DOHH2 (cell line): ENCODE results near the gene SEZ6.

Source experiments
- H3F3A ChIP-seq: fragments of 200-600 bp; sonication (generic), shearing (Covaris generic); 2 replicates; pipeline ENCODE4 v1.6.0; 2016; ENCODE audit warnings: antibody characterized with exemption, mild to moderate bottlenecking; ENCODE audit not compliant: control insufficient read depth, insufficient read depth
- H3K27ac ChIP-seq: fragments of 200-600 bp; sonication (generic); 2 replicates; pipeline ENCODE4 v1.5.1; 2014; ENCODE audit warnings: low read depth, mild to moderate bottlenecking, low read length, moderate library complexity
- H3K27me3 ChIP-seq: fragments of 200-600 bp; sonication (generic); 2 replicates; pipeline ENCODE4 v1.6.1; 2014; ENCODE audit warnings: mild to moderate bottlenecking, low read length, mixed read lengths; ENCODE audit not compliant: control insufficient read depth
- H3K36me3 ChIP-seq: fragments of 200-600 bp; sonication (generic); 2 replicates; pipeline ENCODE4 v1.6.1; 2014; ENCODE audit warnings: mild to moderate bottlenecking, low read length, moderate library complexity, mixed read lengths; ENCODE audit not compliant: control insufficient read depth
- H3K4me1 ChIP-seq: fragments of 200-600 bp; sonication (generic); 2 replicates; pipeline ENCODE4 v1.6.1; 2014; ENCODE audit warnings: mild to moderate bottlenecking, low read length, mixed read lengths; ENCODE audit not compliant: control insufficient read depth
- H3K4me2 ChIP-seq: fragments of 200-600 bp; sonication (generic); 2 replicates; pipeline ENCODE4 v1.6.0; 2014; ENCODE audit warnings: mild to moderate bottlenecking, low read length, moderate library complexity
- H3K4me3 ChIP-seq: fragments of 200-600 bp; sonication (generic); 2 replicates; pipeline ENCODE4 v1.5.1; 2014; ENCODE audit warnings: mild to moderate bottlenecking, low read length, mixed read lengths
- H3K79me2 ChIP-seq: fragments of 200-600 bp; sonication (generic); 2 replicates; pipeline ENCODE4 v1.6.1; 2014; ENCODE audit warnings: mild to moderate bottlenecking, low read length, mixed read lengths; ENCODE audit not compliant: control insufficient read depth
- H3K9me2 ChIP-seq: fragments of 200-600 bp; sonication (generic); replicated peaks from 2 replicates; pipeline ENCODE4 v1.6.1; 2014; ENCODE audit warnings: mild to moderate bottlenecking, low read length, mixed read lengths; ENCODE audit not compliant: control insufficient read depth
- H3K9me3 ChIP-seq: fragments of 200-600 bp; sonication (generic); 2 replicates; pipeline ENCODE4 v1.6.1; 2014; ENCODE audit warnings: antibody characterized with exemption, low read length, mixed read lengths; ENCODE audit not compliant: control insufficient read depth, insufficient read depth
- H4K20me1 ChIP-seq: fragments of 200-600 bp; sonication (generic); 2 replicates; pipeline ENCODE4 v1.6.0; 2014; ENCODE audit warnings: low read depth, mild to moderate bottlenecking, antibody characterized with exemption, low read length, moderate library complexity; ENCODE audit not compliant: control insufficient read depth, insufficient read depth
- EZH2phosphoT487 ChIP-seq: fragments of 200-600 bp; sonication (generic); IDR thresholded peaks from 2 replicates; pipeline ENCODE4 v1.6.1; 2017; ENCODE audit warnings: borderline replicate concordance, mild to moderate bottlenecking, antibody characterized with exemption, low read length, moderate library complexity, mixed read lengths
- TF ChIP-seq, protein P1 (sequence below): fragments of 200-600 bp; sonication (generic); IDR thresholded peaks from one replicate; pipeline ENCODE4 v1.5.1; 2014; ENCODE audit warnings: antibody characterized with exemption, mild to moderate bottlenecking, low read depth, low read length; ENCODE audit not compliant: poor library complexity, severe bottlenecking

SEZ6 gene

DNA sequence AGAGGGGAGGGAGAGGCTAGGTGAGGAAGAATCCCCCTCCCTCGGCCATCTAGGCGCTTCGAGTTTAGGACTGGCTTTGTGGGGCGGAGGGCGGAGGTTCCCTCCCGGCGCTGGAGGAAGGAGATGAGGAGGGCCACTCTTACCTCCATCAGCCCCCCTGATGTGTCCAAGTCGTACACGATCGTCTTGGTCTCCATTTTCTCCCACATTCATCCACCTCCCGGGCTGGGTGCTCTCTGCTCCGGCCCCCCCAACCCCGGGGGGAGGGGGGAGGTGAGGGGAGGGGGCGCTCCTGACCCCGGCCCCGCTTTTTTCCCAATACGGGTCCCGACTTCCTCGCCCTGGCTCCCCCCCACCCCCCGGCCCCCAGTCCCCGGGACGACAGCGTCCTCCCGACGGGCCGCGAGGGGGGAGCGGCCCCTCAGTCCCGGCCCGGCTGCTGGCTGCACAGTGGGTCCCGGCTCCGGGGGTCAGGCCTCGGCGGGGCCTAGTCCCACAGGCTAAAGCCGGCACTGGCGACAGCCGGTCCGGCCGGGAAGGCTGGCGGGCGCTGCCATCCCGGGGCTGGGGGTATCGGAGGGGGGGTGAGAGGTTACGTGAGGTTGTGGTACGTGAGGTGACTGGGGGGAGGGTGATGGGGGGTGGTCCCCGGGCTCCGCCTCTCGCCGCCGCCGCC lies 54.9 kb downstream of the SEZ6 start:
- peak overlapping the region; percentile 89 for H3K4me3 ChIP-seq
- peak overlapping the region; percentile 92 for H3K4me2 ChIP-seq
- no peaks in the 10 kb centered on the region for H3K9me2 ChIP-seq
- H3K79me2 ChIP-seq = peaks cover 54% of the 10 kb centered on the region
- H3K27me3 ChIP-seq = no peaks in the 10 kb centered on the region
- H3K27ac ChIP-seq = peak overlapping the region; percentile 78
- H3K36me3 ChIP-seq = peaks cover 47% of the 10 kb centered on the region
- H3K4me1 ChIP-seq = peaks cover 43% of the 10 kb centered on the region
- peaks cover 7% of the 10 kb centered on the region; the same call in 1 of the 2 replicates for H3F3A ChIP-seq
- no peaks in the 10 kb centered on the region for H3K9me3 ChIP-seq
- H4K20me1 ChIP-seq = peaks cover 14% of the 10 kb centered on the region
- TF ChIP-seq, protein P1, sequence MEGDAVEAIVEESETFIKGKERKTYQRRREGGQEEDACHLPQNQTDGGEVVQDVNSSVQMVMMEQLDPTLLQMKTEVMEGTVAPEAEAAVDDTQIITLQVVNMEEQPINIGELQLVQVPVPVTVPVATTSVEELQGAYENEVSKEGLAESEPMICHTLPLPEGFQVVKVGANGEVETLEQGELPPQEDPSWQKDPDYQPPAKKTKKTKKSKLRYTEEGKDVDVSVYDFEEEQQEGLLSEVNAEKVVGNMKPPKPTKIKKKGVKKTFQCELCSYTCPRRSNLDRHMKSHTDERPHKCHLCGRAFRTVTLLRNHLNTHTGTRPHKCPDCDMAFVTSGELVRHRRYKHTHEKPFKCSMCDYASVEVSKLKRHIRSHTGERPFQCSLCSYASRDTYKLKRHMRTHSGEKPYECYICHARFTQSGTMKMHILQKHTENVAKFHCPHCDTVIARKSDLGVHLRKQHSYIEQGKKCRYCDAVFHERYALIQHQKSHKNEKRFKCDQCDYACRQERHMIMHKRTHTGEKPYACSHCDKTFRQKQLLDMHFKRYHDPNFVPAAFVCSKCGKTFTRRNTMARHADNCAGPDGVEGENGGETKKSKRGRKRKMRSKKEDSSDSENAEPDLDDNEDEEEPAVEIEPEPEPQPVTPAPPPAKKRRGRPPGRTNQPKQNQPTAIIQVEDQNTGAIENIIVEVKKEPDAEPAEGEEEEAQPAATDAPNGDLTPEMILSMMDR = no peak
- TF ChIP-seq EZH2phosphoT487 = no peak

- Histone ChIP-seq H3K4me3 (peak overlapping the region; percentile 89), H3K9me2 (no peaks in the 10 kb centered on the region), H4K20me1 (peaks cover 19% of the 10 kb centered on the region), H3F3A (peaks cover 7% of the 10 kb centered on the region; the same call in 1 of the 2 replicates), H3K27ac (peak overlapping the region; percentile 78), H3K79me2 (peaks cover 61% of the 10 kb centered on the region), H3K9me3 (no peaks in the 10 kb centered on the region), H3K4me2 (peak overlapping the region; percentile 92), H3K27me3 (no peaks in the 10 kb centered on the region), H3K4me1 (peaks cover 50% of the 10 kb centered on the region), H3K36me3 (peaks cover 52% of the 10 kb centered on the region)
- TF ChIP-seq EZH2phosphoT487 = no peak
- TF ChIP-seq, protein P1 = no peak
Observed at GRCh38 chr17:28950017-28950751, 55.6 kb downstream of the SEZ6 start.

DNA sequence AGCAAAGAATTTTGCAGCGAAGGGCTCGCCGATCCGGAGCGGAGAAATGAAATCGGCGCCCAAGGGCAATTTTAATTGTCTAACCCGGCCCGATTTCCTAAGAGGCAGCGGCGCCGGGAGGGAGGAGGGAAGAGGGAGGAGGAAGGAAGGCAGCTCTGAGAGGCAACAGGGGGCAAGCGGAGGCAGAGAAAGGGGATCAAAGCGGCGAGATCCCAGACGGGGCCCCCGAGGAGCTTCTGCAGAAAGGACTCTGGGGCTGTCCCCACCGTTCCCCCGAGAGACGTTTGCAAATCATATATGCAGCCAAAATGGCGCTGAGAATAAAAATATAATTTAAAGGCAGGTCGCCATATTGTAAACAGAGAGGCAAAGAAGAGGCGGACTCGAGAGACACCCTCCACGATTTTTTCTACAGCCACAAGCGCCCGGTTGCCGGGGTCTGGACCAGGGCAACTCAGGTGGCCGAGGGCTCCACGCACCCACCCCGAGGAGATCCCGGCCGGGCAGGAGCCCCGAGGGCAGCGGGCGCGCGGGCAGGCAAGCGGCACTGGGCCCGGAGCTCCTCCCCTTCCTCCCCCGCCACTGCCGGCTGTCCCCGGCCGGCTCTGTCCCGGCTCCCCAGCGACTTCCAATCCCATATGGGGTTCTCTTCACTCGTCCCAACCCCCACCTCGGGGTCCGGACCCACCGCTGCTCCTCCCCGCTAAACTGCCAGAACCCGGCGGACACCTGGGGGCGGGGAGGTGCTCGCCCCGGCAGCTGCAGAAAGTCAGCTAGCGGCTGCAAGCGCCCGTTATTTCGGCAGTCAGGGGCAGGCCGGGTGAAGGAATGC lies 56.4 kb downstream of the SEZ6 start:
- Histone ChIP-seq H3K4me3 (peak overlapping the region; percentile 89), H3K9me3 (no peaks in the 10 kb centered on the region), H3K79me2 (peaks cover 69% of the 10 kb centered on the region), H3K4me1 (peaks cover 55% of the 10 kb centered on the region), H4K20me1 (peaks cover 23% of the 10 kb centered on the region), H3K27me3 (no peaks in the 10 kb centered on the region), H3K36me3 (peaks cover 58% of the 10 kb centered on the region), H3K27ac (peak overlapping the region; percentile 78), H3F3A (peaks cover 9% of the 10 kb centered on the region; the same call in 1 of the 2 replicates), H3K4me2 (peak overlapping the region; percentile 92), H3K9me2 (no peaks in the 10 kb centered on the region)
- TF ChIP-seq, protein P1 = no peak
- no peak for TF ChIP-seq EZH2phosphoT487
